Stimulated activated naive B cell treated with anti-CD40 and anti-IgM and Interleukin-4, amounts not matched to agents 10 μg/mL and 1 μg/mL and 100 μg/mL, for 72 hours (primary cell): ENCODE measurements around the gene OR51S1.
"Not testable (repeated sequence)": the region's sequence is repeated elsewhere in the genome, so short reads cannot be mapped to it uniquely, and the experiment has no call there.

ENCODE experiments used
- ATAC-seq, 2 donors: fragments of 150-1000 bp; cut with Tn5 transposase; replicated peaks; 2 replicates each; pipeline ENCODE4 v1.10.0; 2021; ENCODE audit warnings: moderate library complexity in 1 of 2
- DNase-seq: peaks from one replicate; pipeline ENCODE4 v3.0.0; 2021
- H3K27ac Mint-ChIP-seq: one replicate; pipeline ENCODE4 v1.8.0; 2022; ENCODE audit warnings: mild to moderate bottlenecking, mixed read lengths
- H3K27me3 Mint-ChIP-seq, 2 donors: one replicate each; pipeline ENCODE4 v1.8.0; 2022; ENCODE audit warnings: mixed read lengths in 2 of 2
- H3K36me3 Mint-ChIP-seq, 2 donors: one replicate each; pipeline ENCODE4 v1.8.0; 2022; ENCODE audit warnings: mixed read lengths in 2 of 2, mild to moderate bottlenecking in 1 of 2
- H3K4me1 Mint-ChIP-seq, 2 donors: one replicate each; pipeline ENCODE4 v1.8.0; 2022; ENCODE audit warnings: mixed read lengths in 2 of 2, mild to moderate bottlenecking in 1 of 2
- H3K4me3 Mint-ChIP-seq, 2 donors: one replicate each; pipeline ENCODE4 v1.8.0; 2022; ENCODE audit warnings: mild to moderate bottlenecking in 2 of 2, mixed read lengths in 2 of 2, moderate library complexity in 1 of 2
- H3K9me3 Mint-ChIP-seq, 2 donors: one replicate each; pipeline ENCODE4 v1.8.0; 2022; ENCODE audit warnings: mixed read lengths in 2 of 2, mild to moderate bottlenecking in 1 of 2

OR51S1 gene

GRCh38 chr11:4839851-4840549, 9.0 kb downstream of the OR51S1 start:
- H3K9me3 Mint-ChIP-seq = peaks cover 0 to 5% of the 10 kb centered on the region in 2 donors
- ATAC-seq (no peak), DNase-seq (no peak)
- peaks cover 0 to 5% of the 10 kb centered on the region in 2 donors for H3K27me3 Mint-ChIP-seq
- H3K4me3 Mint-ChIP-seq = no peak overlapping the region
- H3K4me1 Mint-ChIP-seq = no peaks in the 10 kb centered on the region
- no peaks in the 10 kb centered on the region for H3K36me3 Mint-ChIP-seq
- no peak overlapping the region for H3K27ac Mint-ChIP-seq

- H3K27ac Mint-ChIP-seq = no peak overlapping the region
- H3K9me3 Mint-ChIP-seq = no peaks in the 10 kb centered on the region
- H3K27me3 Mint-ChIP-seq = peaks cover 0 to 9% of the 10 kb centered on the region in 2 donors
- no peak overlapping the region for H3K4me3 Mint-ChIP-seq
- DNase-seq = no peak
- ATAC-seq = peak in 1 of 2 donors; percentile 25
- no peaks in the 10 kb centered on the region for H3K4me1 Mint-ChIP-seq
- H3K36me3 Mint-ChIP-seq = no peaks in the 10 kb centered on the region
Measured at GRCh38 chr11:4830909-4831308, 18.1 kb downstream of the OR51S1 start.

DNA sequence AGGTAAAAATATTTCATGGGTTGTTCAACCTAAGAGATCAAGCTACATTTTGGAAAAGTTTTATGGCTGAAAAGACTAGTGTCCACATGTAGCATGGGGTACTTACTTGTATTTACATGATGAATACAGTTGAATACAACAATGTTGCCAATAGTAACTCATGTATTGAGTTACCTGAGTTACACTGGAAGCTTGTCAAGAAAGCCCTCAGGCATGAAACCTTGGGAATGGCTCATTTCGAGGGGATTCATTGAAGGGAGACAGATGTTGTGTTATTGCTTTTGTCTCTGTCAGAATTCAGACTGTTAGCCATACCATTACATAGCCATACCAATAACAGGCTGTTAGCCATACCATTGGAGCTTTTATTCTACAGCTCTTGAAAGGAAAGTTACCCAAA, 18.7 kb downstream of the OR51S1 start:
- Mint-ChIP-seq H3K4me3 (no peak overlapping the region), H3K9me3 (no peaks in the 10 kb centered on the region), H3K27me3 (peaks cover 0 to 9% of the 10 kb centered on the region in 2 donors), H3K27ac (no peak overlapping the region), H3K4me1 (no peaks in the 10 kb centered on the region), H3K36me3 (no peaks in the 10 kb centered on the region)
- no peak for DNase-seq
- ATAC-seq = no peak

GRCh38 chr11:4826425-4826824, 22.6 kb downstream of the OR51S1 start:
- Mint-ChIP-seq H3K36me3 (no peaks in the 10 kb centered on the region), H3K9me3 (no peaks in the 10 kb centered on the region), H3K27me3 (peaks cover 10 to 17% of the 10 kb centered on the region in 2 donors), H3K27ac (no peak overlapping the region), H3K4me3 (no peak overlapping the region), H3K4me1 (no peaks in the 10 kb centered on the region)
- no peak for ATAC-seq
- no peak for DNase-seq

- no peaks in the 10 kb centered on the region for H3K36me3 Mint-ChIP-seq
- no peak overlapping the region for H3K27ac Mint-ChIP-seq
- H3K27me3 Mint-ChIP-seq = peaks cover 10 to 18% of the 10 kb centered on the region in 2 donors
- no peak overlapping the region for H3K4me3 Mint-ChIP-seq
- H3K4me1 Mint-ChIP-seq = no peaks in the 10 kb centered on the region
- no peaks in the 10 kb centered on the region for H3K9me3 Mint-ChIP-seq
- no peak for ATAC-seq
- DNase-seq = no peak
Measured at GRCh38 chr11:4825132-4825531, 23.9 kb downstream of the OR51S1 start.

DNA sequence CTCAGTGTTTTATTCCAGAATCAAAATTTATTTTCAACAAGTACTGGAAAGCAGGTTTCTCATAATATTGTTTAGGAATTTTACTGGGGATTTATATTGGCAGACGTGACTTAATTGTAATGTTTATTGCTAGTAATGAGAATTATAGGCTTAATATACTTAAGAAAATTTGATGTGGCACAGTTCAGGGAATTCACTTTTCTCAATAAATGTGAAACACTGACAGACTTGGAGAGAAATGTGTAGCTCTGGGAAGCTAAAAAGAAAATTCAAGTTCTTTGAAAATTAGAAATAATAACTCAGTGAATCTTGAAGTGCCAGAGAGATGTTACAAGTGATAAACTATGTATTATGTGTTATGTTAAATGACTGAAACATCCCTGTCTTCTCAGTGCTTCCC, 28.0 kb downstream of the OR51S1 start, which contains the start of gene OR51F2:
Gene OR51F2 (plus strand): TSS at position 301 of the 400 bp plus-strand sequence. CDS start 101 bp downstream, outside the sequence.
- DNase-seq (no peak), ATAC-seq (no peak)
- H3K4me3 Mint-ChIP-seq = no peak within 1 kb of the TSS
- no peaks in the 10 kb centered on the region for H3K4me1 Mint-ChIP-seq
- no peak within 1 kb of the TSS for H3K27ac Mint-ChIP-seq
- H3K36me3 Mint-ChIP-seq = no peaks in the 10 kb centered on the region
- H3K9me3 Mint-ChIP-seq = no peaks in the 10 kb centered on the region
- peaks cover 10 to 18% of the 10 kb centered on the region in 2 donors for H3K27me3 Mint-ChIP-seq

DNA sequence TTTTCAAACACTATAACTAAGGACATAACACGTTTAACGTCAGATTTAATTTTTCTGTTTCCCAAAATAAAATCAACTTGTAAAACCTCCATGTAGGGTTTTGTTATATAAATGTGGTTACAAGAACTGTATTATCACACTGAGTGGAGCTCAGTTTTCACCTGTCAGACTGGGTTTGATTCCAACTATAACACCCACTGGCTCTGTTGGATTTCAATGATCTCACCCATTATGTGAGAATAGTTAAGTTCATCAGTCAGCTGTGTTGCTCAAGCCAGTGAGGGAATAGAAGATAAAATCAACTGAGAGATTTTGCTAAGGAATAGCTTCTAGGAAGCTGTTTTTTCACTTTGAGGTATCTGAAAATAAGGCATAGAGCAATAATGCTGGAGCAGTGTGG, 39.8 kb downstream of the OR51S1 start:
- Mint-ChIP-seq H3K27me3 (peaks cover 0 to 3% of the 10 kb centered on the region in 2 donors), H3K4me3 (no peak overlapping the region), H3K4me1 (no peaks in the 10 kb centered on the region), H3K36me3 (no peaks in the 10 kb centered on the region), H3K9me3 (no peaks in the 10 kb centered on the region), H3K27ac (no peak overlapping the region)
- ATAC-seq (no peak), DNase-seq (no peak)

- Mint-ChIP-seq H3K9me3 (no peaks in the 10 kb centered on the region), H3K4me3 (no peak overlapping the region), H3K36me3 (no peaks in the 10 kb centered on the region), H3K27ac (no peak overlapping the region), H3K27me3 (peaks cover 0 to 7% of the 10 kb centered on the region in 2 donors), H3K4me1 (no peaks in the 10 kb centered on the region)
- ATAC-seq (no peak), DNase-seq (no peak)
Measured at GRCh38 chr11:4808476-4808875, 40.5 kb downstream of the OR51S1 start.

- Mint-ChIP-seq H3K4me1 (no peaks in the 10 kb centered on the region), H3K27me3 (peaks cover 0 to 4% of the 10 kb centered on the region in 2 donors), H3K27ac (no peak within 1 kb of the TSS), H3K4me3 (no peak within 1 kb of the TSS), H3K9me3 (no peaks in the 10 kb centered on the region), H3K36me3 (no peaks in the 10 kb centered on the region)
- DNase-seq (no peak), ATAC-seq (no peak)
Measured at GRCh38 chr11:4804280-4804679, 44.7 kb downstream of the OR51S1 start, which contains the start of gene OR52R1. Gene OR52R1, minus strand, starts transcription at chr11:4804380. Its CDS starts 0 bp downstream, at chr11:4804380.

GRCh38 chr11:4801316-4801715, 47.7 kb downstream of the OR51S1 start:
- ATAC-seq, H3K27me3 Mint-ChIP-seq, H3K9me3 Mint-ChIP-seq, H3K27ac Mint-ChIP-seq, H3K4me3 Mint-ChIP-seq, H3K4me1 Mint-ChIP-seq, H3K36me3 Mint-ChIP-seq, DNase-seq: not testable (repeated sequence)

GRCh38 chr11:4798427-4799183, 50.4 kb downstream of the OR51S1 start:
- no peak for DNase-seq

More at GRCh38 chr11:4798427-4799183, 50.4 kb downstream of the OR51S1 start:
- Mint-ChIP-seq H3K27ac (no peak overlapping the region), H3K4me3 (no peak overlapping the region), H3K9me3 (no peaks in the 10 kb centered on the region), H3K4me1 (no peaks in the 10 kb centered on the region), H3K27me3 (no peaks in the 10 kb centered on the region), H3K36me3 (no peaks in the 10 kb centered on the region)
- ATAC-seq = no peak
